Measurements from ENCODE around the gene BEGAIN.

Gene BEGAIN

GRCh38 chr14:100566119-100566518 lies 21.1 kb downstream of the BEGAIN start:
- H3K4me3 ChIP-seq (ENCODE audit: low read length), result no peak overlapping the region
- TF ChIP-seq, protein P1, sequence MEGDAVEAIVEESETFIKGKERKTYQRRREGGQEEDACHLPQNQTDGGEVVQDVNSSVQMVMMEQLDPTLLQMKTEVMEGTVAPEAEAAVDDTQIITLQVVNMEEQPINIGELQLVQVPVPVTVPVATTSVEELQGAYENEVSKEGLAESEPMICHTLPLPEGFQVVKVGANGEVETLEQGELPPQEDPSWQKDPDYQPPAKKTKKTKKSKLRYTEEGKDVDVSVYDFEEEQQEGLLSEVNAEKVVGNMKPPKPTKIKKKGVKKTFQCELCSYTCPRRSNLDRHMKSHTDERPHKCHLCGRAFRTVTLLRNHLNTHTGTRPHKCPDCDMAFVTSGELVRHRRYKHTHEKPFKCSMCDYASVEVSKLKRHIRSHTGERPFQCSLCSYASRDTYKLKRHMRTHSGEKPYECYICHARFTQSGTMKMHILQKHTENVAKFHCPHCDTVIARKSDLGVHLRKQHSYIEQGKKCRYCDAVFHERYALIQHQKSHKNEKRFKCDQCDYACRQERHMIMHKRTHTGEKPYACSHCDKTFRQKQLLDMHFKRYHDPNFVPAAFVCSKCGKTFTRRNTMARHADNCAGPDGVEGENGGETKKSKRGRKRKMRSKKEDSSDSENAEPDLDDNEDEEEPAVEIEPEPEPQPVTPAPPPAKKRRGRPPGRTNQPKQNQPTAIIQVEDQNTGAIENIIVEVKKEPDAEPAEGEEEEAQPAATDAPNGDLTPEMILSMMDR (conservative IDR thresholded peaks at IDR 0.05; ENCODE audit: low read length), result no peak
- no peak for DNase-seq (ENCODE audit: low read depth)

DNA sequence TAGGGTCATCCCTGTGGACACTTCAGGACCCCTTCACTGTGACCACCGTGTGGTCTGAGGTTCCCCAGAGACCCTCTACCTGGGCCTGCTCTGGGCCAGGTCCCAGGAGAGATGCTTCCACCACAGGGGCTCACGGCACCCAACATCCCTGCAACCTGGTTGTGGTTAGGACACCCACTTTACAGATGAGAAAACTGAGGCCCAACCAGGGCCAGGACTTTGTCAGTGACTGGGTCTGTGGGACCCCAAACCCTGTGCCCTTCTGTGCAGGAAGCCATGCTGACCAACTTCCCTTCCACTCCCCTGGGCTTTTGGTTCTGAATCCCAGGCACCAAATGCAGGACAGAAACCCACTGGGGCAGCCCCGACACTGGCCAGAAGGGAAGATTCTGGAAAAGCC lies 21.6 kb downstream of the BEGAIN start:
- no peak for DNase-seq (ENCODE audit: low read depth)
- no peak overlapping the region for H3K4me3 ChIP-seq (ENCODE audit: low read length)
- TF ChIP-seq, protein P1 (conservative IDR thresholded peaks at IDR 0.05; ENCODE audit: low read length), result no peak

DNA sequence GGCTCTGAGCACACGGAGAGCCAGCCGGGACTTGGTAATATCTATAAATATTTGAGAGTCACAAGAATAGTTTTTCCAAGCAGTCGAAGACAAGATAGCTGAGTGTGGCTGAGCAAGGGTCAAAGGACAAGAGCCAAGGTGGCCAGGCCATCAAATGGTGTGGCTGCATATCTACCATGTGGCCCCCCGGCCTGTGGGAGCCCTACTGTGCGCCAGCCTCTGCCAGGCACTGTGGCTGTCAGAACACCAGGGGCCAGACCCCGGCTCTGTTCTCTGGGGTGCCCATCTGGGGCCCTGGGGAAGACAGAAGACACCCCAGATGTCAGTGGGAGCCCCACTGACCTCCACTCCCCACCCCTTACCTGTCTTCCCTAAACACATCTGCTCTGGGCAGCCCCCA lies 22.7 kb downstream of the BEGAIN start:
- TF ChIP-seq, protein P1 (conservative IDR thresholded peaks at IDR 0.05; ENCODE audit: low read length), result no peak
- H3K4me3 ChIP-seq (ENCODE audit: low read length), result no peak overlapping the region
- DNase-seq (ENCODE audit: low read depth), result no peak

DNA sequence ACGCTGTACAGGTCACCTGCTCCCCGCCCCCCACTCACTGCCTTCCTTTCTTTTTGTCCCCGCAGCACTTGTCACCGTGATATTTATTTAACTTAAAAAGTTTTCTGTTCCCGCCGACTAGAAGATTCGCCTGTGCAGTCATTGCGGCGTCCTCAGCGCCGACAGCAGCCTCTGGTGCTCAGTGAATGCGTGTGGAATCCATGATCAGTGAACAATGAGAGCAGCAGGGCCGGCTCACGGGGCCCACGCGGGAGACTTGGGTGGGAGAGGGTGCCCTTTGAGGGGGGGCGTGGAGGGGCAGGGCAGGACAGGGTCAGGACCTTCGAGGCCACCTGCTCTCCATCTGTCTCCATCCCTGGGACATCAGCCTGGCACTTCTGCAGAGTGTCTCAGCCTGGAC lies 24.5 kb downstream of the BEGAIN start:
- no peak overlapping the region for H3K4me3 ChIP-seq (ENCODE audit: low read length)
- no peak for DNase-seq (ENCODE audit: low read depth)
- TF ChIP-seq, protein P1 (conservative IDR thresholded peaks at IDR 0.05; ENCODE audit: low read length), result no peak

- TF ChIP-seq, protein P1 (conservative IDR thresholded peaks at IDR 0.05; ENCODE audit: low read length), result no peak
- no peak for DNase-seq (ENCODE audit: low read depth)
- no peak overlapping the region for H3K4me3 ChIP-seq (ENCODE audit: low read length)
These were observed 26.2 kb downstream of the BEGAIN start for GRCh38 chr14:100561005-100561404.

DNA sequence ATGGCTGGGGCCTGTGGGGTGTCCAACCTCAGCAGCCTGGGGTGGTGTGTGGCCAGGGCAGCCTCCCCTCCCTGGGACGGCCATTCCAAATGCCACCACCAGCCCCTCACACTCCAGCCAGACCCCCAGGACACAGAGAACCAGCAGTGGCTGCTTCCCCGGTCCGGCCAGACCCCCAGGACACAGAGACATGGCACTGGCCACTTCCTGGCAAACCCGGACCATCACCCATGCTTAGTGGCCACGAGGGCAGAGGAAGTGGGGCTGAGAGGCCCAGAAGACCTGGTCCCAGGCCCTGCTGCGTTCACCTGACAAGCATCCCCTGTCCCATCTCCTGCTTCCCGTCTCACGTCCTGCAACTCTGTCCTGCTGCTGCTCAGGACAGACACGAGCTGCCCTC lies 26.7 kb downstream of the BEGAIN start:
- no peak for DNase-seq (ENCODE audit: low read depth)

DNA sequence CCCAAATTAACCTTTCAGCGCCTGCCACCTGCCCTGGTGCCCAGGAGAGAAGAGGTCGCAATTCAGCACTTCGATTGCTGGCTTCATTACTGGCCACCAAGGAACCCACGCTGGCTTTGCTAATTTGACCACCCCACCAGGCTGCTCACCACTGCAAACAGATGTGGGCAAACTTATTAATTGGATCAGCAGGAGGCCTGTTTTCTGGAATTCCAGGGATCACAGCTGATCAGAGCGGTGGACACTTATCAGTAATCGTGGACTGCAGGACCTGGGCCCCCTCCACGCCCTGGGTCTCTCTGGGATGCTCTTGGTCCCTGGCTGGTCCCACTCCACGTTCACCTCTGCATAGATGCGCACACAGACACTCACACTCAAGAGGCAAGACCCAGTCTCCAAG lies 27.8 kb downstream of the BEGAIN start:
- TF ChIP-seq, protein P1 (conservative IDR thresholded peaks at IDR 0.05; ENCODE audit: low read length), result no peak
- no peak for DNase-seq (ENCODE audit: low read depth)
- no peak overlapping the region for H3K4me3 ChIP-seq (ENCODE audit: low read length)

More for the DNA sequence above, 26.7 kb downstream of the BEGAIN start:
- TF ChIP-seq, protein P1 (conservative IDR thresholded peaks at IDR 0.05; ENCODE audit: low read length), result no peak
- H3K4me3 ChIP-seq (ENCODE audit: low read length), result no peak overlapping the region
